Pons (tissue), 1 donor: ENCODE results near the gene GTF2F1.
A peak's percentile ranks its signal among the peaks of the same experiment; 100 is the strongest.
"Not testable (repeated sequence)": the region's sequence is repeated elsewhere in the genome, so short reads cannot be mapped to it uniquely, and the experiment has no call there.

ENCODE experiments used
- DNase-seq: peaks from one replicate; pipeline ENCODE4 v3.0.0-alpha.2; 2016; ENCODE audit warnings: low spot score

Gene GTF2F1

GRCh38 chr19:6417713-6418561 is 25.0 kb upstream of the GTF2F1 start:
- DNase-seq = peak; percentile 40

- DNase-seq = no peak
Observed at GRCh38 chr19:6416658-6417405, 23.9 kb upstream of the GTF2F1 start.

- no peak for DNase-seq
Observed at GRCh38 chr19:6415591-6416190, 22.7 kb upstream of the GTF2F1 start.

- no peak for DNase-seq
Observed at GRCh38 chr19:6414793-6415590, 22.0 kb upstream of the GTF2F1 start.

GRCh38 chr19:6413721-6414643 is 21.0 kb upstream of the GTF2F1 start:
- no peak for DNase-seq

GRCh38 chr19:6413291-6413690 is 20.3 kb upstream of the GTF2F1 start:
- no peak for DNase-seq

GRCh38 chr19:6412447-6413091 is 19.6 kb upstream of the GTF2F1 start:
- DNase-seq = no peak

GRCh38 chr19:6412061-6412446 is 19.1 kb upstream of the GTF2F1 start:
- no peak for DNase-seq

GRCh38 chr19:6409346-6409745 is 16.4 kb upstream of the GTF2F1 start:
- DNase-seq = no peak

- DNase-seq = no peak
Observed at GRCh38 chr19:6406401-6406800, 13.4 kb upstream of the GTF2F1 start.

- peak; percentile 71 for DNase-seq
Observed at GRCh38 chr19:6402837-6403608, 10.1 kb upstream of the GTF2F1 start.

- no peak for DNase-seq
Observed at GRCh38 chr19:6402058-6402457, 9.1 kb upstream of the GTF2F1 start.

GRCh38 chr19:6400062-6400944 is 7.3 kb upstream of the GTF2F1 start:
- DNase-seq = not testable (repeated sequence)

GRCh38 chr19:6396305-6396704 is 3.3 kb upstream of the GTF2F1 start:
- DNase-seq = no peak

- DNase-seq = no peak
Observed at GRCh38 chr19:6394831-6395230, 1.9 kb upstream of the GTF2F1 start.

GRCh38 chr19:6393983-6394412 is 1.0 kb upstream of the GTF2F1 start:
- DNase-seq = no peak

GRCh38 chr19:6392221-6393073 is 517 bp downstream of the GTF2F1 start:
- no peak for DNase-seq

- DNase-seq = no peak
Observed at GRCh38 chr19:6387372-6387771, 5.6 kb downstream of the GTF2F1 start.
